ENCODE data around the gene ZNF496. TPM values are rescaled to one million over a fixed set of nuclear protein-coding genes. Genes with fewer than 3 reads are reported as not detected.
"Not testable (repeated sequence)": the region's sequence is repeated elsewhere in the genome, so short reads cannot be mapped to it uniquely, and the experiment has no call there.

Gene ZNF496
- total RNA-seq, 1 donor from 2014 or later = 12.2 TPM

DNA sequence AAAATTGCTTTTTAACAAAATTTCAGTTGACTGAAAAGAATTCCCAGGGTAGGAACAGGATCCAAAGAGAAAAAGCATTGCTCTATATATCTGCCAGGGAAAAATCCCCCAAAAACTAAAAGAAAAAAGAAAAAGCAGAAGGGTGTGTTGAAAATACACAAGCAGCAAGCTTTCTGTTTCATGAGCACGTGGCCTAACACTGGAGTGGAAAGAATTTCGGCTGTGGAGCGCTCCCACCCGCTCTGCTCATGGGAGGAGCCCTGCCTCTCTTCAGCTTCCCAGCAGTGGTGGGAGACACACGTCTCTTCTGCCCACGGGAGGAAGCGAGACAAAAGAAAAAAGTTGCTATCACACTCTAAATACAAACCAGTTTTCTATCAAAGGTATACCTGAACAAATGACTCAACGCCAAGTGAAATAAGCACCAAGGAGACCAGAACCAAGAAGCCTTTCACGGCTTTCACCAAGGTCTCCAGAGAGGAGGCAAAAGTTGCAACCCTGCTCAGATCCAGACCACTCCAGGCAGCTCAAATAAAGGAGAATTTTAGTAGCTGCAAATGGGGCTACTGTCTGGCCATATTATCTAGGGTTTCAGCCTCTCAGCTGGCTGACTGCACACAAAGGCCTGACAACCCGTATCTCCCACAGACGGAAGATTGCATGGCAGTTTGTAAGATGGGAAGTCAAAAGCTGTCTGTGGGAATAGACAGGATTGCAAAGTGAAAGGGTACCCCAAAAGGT lies 29.5 kb upstream of the ZNF496 start:
- intact Hi-C loops (cut with DNase I) = no loop called here
- DNase-seq = peak; percentile 72
- ATAC-seq (ENCODE audit: poor library complexity) = peak; percentile 82

DNA sequence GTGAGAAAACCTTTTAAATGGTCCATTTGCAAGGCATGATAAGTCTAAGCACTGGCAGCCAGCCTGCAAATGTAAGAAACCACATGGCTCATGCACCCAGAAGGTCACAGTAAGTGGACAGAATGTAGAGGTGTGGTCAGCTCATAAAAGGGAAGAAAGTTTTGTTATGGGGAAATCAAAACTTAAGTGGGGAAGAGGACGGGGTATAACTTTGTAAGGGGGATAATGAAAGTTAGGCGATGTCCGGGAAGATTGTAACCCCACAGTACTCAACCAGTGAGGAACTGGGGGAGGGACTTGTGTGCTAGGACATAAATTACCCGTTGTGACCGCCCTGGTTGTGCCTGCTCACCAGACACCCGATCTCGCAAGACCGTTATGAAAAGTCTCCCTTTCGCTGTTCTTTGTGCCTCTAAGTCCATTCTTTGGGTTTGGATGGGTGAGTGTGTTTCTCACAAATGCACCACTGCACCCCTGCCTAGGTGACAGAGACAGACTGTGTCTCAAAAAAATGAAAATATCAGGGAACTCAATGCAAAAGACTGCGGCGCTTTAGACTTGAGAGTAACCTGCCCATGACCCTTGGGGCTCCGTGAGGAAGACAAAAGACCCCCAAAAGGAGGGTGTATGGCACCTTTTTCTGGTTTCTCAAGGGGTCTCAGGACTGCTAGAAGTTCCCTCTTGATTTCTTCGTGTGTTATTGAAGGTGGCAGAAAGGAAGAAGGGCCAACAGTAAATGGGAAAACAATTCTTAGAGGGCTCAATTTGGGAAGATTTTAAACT lies 28.6 kb upstream of the ZNF496 start:
- intact Hi-C loops (cut with DNase I) = no loop called here
- DNase-seq (no peak), ATAC-seq (ENCODE audit: poor library complexity) (peak; percentile 20)

GRCh38 chr1:247359559-247359958 lies 27.9 kb upstream of the ZNF496 start:
- no peak for ATAC-seq (ENCODE audit: poor library complexity)
- intact Hi-C loops (cut with DNase I) = no loop called here
- no peak for DNase-seq

GRCh38 chr1:247358920-247359319 lies 27.3 kb upstream of the ZNF496 start:
- DNase-seq (no peak), ATAC-seq (ENCODE audit: poor library complexity) (no peak)
- intact Hi-C loops (cut with DNase I) = no loop called here

GRCh38 chr1:247357781-247358211 lies 26.1 kb upstream of the ZNF496 start:
- intact Hi-C loops (cut with DNase I) = no loop called here

GRCh38 chr1:247357052-247357780 lies 25.5 kb upstream of the ZNF496 start:
- intact Hi-C loops (cut with DNase I) = no loop called here

More at GRCh38 chr1:247357781-247358211, 26.1 kb upstream of the ZNF496 start:
- peak; percentile 54 for ATAC-seq (ENCODE audit: poor library complexity)
- DNase-seq = peak; percentile 51

GRCh38 chr1:247355160-247355559 lies 23.5 kb upstream of the ZNF496 start:
- intact Hi-C loops (cut with DNase I); DNase-seq; ATAC-seq (ENCODE audit: poor library complexity): not testable (repeated sequence)

More at GRCh38 chr1:247357052-247357780, 25.5 kb upstream of the ZNF496 start:
- DNase-seq (no peak), ATAC-seq (ENCODE audit: poor library complexity) (peak; percentile 53)

GRCh38 chr1:247352175-247352574 lies 20.5 kb upstream of the ZNF496 start:
- no peak for DNase-seq
- intact Hi-C loops (cut with DNase I) = no loop called here

DNA sequence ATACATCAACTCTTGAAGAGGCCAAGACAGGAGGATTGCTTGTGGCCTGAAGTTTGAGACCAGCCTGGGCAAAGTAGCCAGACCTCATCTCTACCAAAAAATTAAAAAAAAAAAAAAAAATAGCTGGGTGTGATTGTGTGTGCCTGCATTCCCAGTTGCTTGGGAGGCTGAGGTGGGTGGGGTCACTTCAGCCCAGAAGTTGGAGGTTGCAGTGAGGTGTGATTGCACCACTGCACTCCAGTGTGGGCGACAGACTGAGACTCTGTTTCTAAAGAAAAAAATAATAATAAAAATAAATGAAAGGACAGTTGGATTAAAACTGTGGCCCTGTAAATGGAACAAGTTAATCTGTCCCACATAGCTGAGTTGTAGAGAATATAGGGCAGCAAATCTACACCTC lies 18.9 kb upstream of the ZNF496 start:
- DNase-seq = no peak
- ATAC-seq (ENCODE audit: poor library complexity) = no peak
- intact Hi-C loops (cut with DNase I) = no loop called here

More at GRCh38 chr1:247352175-247352574, 20.5 kb upstream of the ZNF496 start:
- ATAC-seq (ENCODE audit: poor library complexity) = no peak

GRCh38 chr1:247347477-247348222 lies 16.0 kb upstream of the ZNF496 start:
- DNase-seq (peak; percentile 63), ATAC-seq (ENCODE audit: poor library complexity) (peak; percentile 60)
- intact Hi-C loops (cut with DNase I) = no loop called here

- no peak for ATAC-seq (ENCODE audit: poor library complexity)
Measured at GRCh38 chr1:247345881-247346280, 14.2 kb upstream of the ZNF496 start.

DNA sequence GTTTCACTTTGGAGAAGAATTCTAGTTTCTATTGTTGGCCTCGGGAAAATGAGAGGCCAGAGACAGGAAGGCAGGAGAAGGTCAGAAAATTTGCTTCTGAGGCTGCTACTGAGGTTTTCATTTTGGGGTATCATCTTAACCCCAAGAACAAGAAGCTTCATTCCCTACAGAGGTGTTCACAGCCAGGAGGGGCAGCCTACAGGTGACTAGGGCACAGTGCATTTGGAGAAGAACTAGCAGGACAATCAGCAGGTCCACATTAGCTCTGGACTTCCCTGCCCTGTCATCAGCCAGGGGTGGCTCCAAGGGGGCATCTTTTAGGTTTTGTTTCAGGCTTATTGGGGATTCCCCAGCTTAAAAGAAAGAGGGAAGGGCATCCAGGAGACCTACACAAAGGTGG lies 12.1 kb upstream of the ZNF496 start:
- intact Hi-C loops (cut with DNase I) = no loop called here
- ATAC-seq (ENCODE audit: poor library complexity) = no peak

More at GRCh38 chr1:247345881-247346280, 14.2 kb upstream of the ZNF496 start:
- no peak for DNase-seq
- intact Hi-C loops (cut with DNase I) = no loop called here

DNA sequence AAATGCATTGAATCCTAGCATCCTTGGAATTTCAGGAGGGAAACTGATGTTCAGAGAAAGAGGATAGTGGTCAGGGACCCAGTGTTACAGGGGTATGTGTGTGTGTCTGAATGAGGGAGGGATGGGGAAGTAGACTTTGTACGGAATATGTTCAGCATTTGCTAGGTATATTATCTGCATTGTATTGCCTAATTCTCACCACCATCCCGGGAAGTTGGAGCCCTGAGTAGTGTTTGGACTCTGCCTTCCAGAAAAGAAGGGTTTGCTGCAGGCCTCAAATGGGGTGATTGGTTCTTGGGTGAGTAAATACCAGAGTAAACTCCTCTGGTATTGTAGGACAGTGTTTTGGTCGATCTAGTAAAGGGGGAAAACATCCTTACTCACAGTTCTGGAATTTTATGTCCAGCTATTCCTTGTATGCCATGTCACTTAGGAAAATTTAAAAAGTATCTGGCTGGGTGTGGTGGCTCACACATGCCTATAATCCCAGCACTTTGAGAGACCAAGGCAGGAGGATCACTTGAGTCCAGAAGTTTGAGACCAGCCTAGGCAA lies 7.1 kb upstream of the ZNF496 start:
- ATAC-seq (ENCODE audit: poor library complexity) = no peak
- intact Hi-C loops (cut with DNase I) = no loop called here

More for the DNA sequence above, 12.1 kb upstream of the ZNF496 start:
- no peak for DNase-seq

DNA sequence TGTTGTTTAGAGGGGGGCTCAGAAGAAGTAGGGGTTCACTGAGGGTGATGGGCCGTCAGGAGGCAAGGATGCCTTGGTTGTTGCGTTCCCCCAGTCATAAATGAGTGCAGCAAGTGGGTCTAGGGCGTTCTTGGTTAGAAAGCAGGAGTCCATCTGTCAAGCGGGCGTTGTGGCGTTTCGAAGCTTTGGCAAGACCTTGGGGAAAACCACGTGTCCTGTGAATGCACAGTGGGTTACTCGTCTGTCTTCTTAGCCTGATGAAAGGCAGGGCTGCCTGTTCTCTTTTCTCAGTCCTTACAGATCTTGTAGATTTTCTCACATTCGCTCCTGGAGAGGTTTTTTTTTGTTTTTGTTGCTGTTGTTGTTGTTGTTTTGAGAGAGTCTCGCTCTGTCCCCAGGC lies 6.3 kb upstream of the ZNF496 start:
- DNase-seq (no peak), ATAC-seq (ENCODE audit: poor library complexity) (no peak)
- intact Hi-C loops (cut with DNase I) = no loop called here

More for the DNA sequence above, 7.1 kb upstream of the ZNF496 start:
- DNase-seq = no peak

DNA sequence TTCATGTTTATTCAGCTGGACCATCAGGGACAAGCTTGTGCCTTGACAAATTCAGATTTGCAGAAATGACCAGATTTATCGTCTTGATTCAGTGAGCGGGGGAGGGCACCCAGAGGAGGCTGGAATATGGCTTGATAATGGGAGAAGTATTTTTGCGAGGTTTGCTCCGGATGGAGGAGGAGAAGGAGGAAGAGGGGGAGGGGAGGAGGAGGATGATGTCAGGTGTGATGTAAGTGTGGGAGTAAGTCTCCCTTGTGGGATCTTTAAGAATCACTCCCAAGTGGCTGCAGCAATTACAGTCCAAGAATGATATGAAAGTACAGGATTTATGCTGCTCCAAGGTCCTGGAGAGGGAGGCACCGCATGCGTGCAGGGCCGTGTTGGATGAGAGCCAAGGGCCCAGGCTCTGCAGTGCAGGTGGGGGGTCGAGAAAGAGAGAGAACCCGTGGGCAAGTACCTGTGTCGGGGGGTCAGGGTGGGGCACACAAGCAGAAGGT lies 5.6 kb upstream of the ZNF496 start:
- no peak for DNase-seq

GRCh38 chr1:247336390-247336789 lies 4.7 kb upstream of the ZNF496 start:
- ATAC-seq (ENCODE audit: poor library complexity) (no peak), DNase-seq (no peak)
- intact Hi-C loops (cut with DNase I) = no loop called here

More for the DNA sequence above, 5.6 kb upstream of the ZNF496 start:
- ATAC-seq (ENCODE audit: poor library complexity) = no peak
- intact Hi-C loops (cut with DNase I) = no loop called here

DNA sequence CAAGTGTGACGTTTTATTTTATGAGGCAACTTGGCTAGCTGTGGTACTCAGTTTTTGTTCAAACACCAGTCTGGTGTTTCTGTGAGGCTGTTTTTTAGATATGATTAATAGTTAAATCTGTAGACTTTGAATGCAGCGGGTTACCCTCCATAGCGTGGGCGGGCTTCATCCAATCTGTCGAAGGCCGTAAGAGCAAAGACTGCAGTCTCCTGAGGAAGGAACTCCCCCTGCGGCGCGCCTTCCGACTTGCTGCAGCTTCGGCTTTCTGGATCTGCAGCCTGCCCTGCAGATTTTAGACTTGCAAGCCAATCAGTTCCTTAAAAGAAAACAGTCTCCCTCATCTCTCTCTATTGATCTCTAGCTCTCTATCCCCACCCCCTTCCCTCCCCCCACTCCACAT lies 4.2 kb upstream of the ZNF496 start:
- DNase-seq = no peak
- intact Hi-C loops (cut with DNase I) = no loop called here

More for the DNA sequence above, 4.2 kb upstream of the ZNF496 start:
- ATAC-seq (ENCODE audit: poor library complexity) = no peak

All from Right ventricle myocardium superior (tissue), 1 donor.